ENCODE measurements around the gene DPP7.

DNA sequence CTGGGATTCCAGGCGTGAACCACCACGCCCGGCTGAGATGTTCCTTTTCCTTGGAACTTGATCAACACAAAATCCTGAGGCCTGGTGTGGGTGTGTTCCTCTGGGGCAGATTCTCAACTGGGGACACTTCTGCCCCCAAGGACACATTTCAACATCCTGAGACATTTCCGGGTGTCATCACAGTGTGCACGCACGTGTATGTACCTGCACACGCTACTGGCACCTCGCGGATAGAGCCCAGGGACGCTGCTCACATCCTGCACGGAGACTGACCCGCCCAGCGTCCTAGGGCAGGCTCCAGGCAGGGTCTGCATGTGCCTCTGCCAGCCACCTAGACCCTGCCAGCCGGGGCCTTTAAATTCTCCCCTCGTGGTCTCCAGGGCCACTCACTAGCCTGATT, 52.1 kb downstream of the DPP7 start:
- TF ChIP-seq, protein P1, sequence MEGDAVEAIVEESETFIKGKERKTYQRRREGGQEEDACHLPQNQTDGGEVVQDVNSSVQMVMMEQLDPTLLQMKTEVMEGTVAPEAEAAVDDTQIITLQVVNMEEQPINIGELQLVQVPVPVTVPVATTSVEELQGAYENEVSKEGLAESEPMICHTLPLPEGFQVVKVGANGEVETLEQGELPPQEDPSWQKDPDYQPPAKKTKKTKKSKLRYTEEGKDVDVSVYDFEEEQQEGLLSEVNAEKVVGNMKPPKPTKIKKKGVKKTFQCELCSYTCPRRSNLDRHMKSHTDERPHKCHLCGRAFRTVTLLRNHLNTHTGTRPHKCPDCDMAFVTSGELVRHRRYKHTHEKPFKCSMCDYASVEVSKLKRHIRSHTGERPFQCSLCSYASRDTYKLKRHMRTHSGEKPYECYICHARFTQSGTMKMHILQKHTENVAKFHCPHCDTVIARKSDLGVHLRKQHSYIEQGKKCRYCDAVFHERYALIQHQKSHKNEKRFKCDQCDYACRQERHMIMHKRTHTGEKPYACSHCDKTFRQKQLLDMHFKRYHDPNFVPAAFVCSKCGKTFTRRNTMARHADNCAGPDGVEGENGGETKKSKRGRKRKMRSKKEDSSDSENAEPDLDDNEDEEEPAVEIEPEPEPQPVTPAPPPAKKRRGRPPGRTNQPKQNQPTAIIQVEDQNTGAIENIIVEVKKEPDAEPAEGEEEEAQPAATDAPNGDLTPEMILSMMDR (IDR thresholded peaks at IDR 0.05) = no peak
- no peak for TF ChIP-seq POLR2A (IDR thresholded peaks at IDR 0.05)
